ENCODE measurements around the gene QRSL1.

Gene QRSL1

DNA sequence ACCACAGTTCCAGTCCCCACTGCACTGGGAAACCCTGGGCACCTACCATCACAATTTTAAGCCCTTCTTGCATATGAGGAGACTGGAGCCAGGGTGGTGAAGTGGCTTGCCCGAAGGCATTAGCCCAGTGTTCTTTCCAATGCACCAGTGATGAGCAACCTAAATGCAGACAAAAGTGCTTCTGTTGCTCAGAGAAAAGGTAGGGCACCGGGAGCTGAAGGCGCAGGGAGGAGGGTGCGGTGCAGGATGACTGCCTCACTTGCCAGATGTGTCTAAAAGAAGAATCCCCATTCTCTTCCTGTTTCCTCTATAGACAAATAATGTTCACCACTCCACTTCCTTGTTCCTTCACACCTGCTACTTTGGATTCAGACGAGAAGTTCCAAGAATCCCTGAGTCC lies 86.5 kb downstream of the QRSL1 start:
- no peaks in the 10 kb centered on the region for H3K36me3 ChIP-seq (ENCODE audit: control insufficient read depth, insufficient read depth, low read length)
- no peak overlapping the region for H3K9ac ChIP-seq (ENCODE audit: low read length)
- H3K27me3 ChIP-seq (ENCODE audit: control insufficient read depth, insufficient read depth, low read length): no peaks in the 10 kb centered on the region
- no peak overlapping the region for H3K4me3 ChIP-seq (ENCODE audit: low read length)
- peaks cover 9% of the 10 kb centered on the region for H3K4me1 ChIP-seq (ENCODE audit: control insufficient read depth, insufficient read depth, low read length)
- H3K9me3 ChIP-seq (ENCODE audit: control insufficient read depth, low read length): no peaks in the 10 kb centered on the region

DNA sequence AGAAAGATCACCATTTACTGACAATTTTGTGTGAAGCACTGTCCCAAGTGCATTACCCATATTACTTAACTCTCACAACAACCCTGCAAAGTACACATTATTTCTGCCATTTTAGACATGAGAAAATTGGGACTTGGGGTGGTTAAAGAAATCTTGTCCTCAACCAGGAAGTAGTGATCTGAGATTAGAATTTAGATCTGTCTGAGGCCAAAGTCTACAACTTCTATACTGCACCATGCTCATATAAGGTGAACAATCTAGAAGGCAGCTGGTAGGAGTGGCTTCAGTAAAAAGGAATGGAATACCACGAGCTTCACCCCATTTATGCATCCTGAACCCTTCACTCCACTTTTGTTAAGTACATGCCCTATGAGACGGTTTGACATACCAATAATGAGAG lies 87.6 kb downstream of the QRSL1 start:
- no peaks in the 10 kb centered on the region for H3K27me3 ChIP-seq (ENCODE audit: control insufficient read depth, insufficient read depth, low read length)
- H3K4me3 ChIP-seq (ENCODE audit: low read length): no peak overlapping the region
- peaks cover 16% of the 10 kb centered on the region for H3K4me1 ChIP-seq (ENCODE audit: control insufficient read depth, insufficient read depth, low read length)
- H3K36me3 ChIP-seq (ENCODE audit: control insufficient read depth, insufficient read depth, low read length): no peaks in the 10 kb centered on the region
- H3K9me3 ChIP-seq (ENCODE audit: control insufficient read depth, low read length): no peaks in the 10 kb centered on the region
- no peak overlapping the region for H3K9ac ChIP-seq (ENCODE audit: low read length)

All from mucosa of stomach (tissue), 1 donor.